Measurements from ENCODE around the gene ANP32E. TPM values are rescaled to one million over a fixed set of nuclear protein-coding genes. Genes with fewer than 3 reads are reported as not detected.

ANP32E gene
- total RNA-seq, 1 donor, result 13.8 TPM

GRCh38 chr1:150259758-150260669 lies 24.1 kb upstream of the ANP32E start:
- Histone ChIP-seq H3K9me3 (ENCODE audit: low read depth, low read length) (no peaks in the 10 kb centered on the region), H3K4me1 (ENCODE audit: insufficient read depth, low read length) (peaks cover 17% of the 10 kb centered on the region), H2AFZ (ENCODE audit: low read length) (peak overlapping the region; percentile 24), H4K20me1 (ENCODE audit: insufficient read depth, low read length) (no peaks in the 10 kb centered on the region), H3K27me3 (ENCODE audit: insufficient read depth, low read length) (peaks cover 30% of the 10 kb centered on the region), H3K4me3 (ENCODE audit: insufficient read depth, low read length) (no peak overlapping the region), H3K4me2 (ENCODE audit: insufficient read depth, low read length) (no peak overlapping the region), H3K79me2 (ENCODE audit: insufficient read depth, low read length) (no peaks in the 10 kb centered on the region), H3K27ac (ENCODE audit: low read depth, low read length) (no peak overlapping the region), H3K36me3 (ENCODE audit: insufficient read depth, low read length) (peaks cover 1% of the 10 kb centered on the region)
- no peak for TF ChIP-seq CTCF (IDR thresholded peaks at IDR 0.05; ENCODE audit: extremely low read depth, low read depth, low read length)
- DNase-seq (ENCODE audit: insufficient read length, low spot score, missing footprints), result peak; percentile 26

- Histone ChIP-seq H4K20me1 (ENCODE audit: insufficient read depth, low read length) (no peaks in the 10 kb centered on the region), H3K4me2 (ENCODE audit: insufficient read depth, low read length) (no peak overlapping the region), H3K79me2 (ENCODE audit: insufficient read depth, low read length) (no peaks in the 10 kb centered on the region), H3K9me3 (ENCODE audit: low read depth, low read length) (no peaks in the 10 kb centered on the region), H3K27ac (ENCODE audit: low read depth, low read length) (no peak overlapping the region), H3K36me3 (ENCODE audit: insufficient read depth, low read length) (no peaks in the 10 kb centered on the region), H3K27me3 (ENCODE audit: insufficient read depth, low read length) (peaks cover 30% of the 10 kb centered on the region), H3K4me3 (ENCODE audit: insufficient read depth, low read length) (no peak overlapping the region), H3K4me1 (ENCODE audit: insufficient read depth, low read length) (peaks cover 17% of the 10 kb centered on the region), H2AFZ (ENCODE audit: low read length) (no peak overlapping the region)
- peak; percentile 67 for DNase-seq (ENCODE audit: insufficient read length, low spot score, missing footprints)
- no peak for TF ChIP-seq CTCF (IDR thresholded peaks at IDR 0.05; ENCODE audit: extremely low read depth, low read depth, low read length)
These were observed 23.3 kb upstream of the ANP32E start for GRCh38 chr1:150259217-150259616.

GRCh38 chr1:150257624-150258585 lies 22.0 kb upstream of the ANP32E start, which contains the start of gene CA14:
Gene CA14, plus strand, starts transcription at chr1:150257774. Its CDS starts 355 bp downstream, at chr1:150258129.
- DNase-seq (ENCODE audit: insufficient read length, low spot score, missing footprints), result peak; percentile 69
- H2AFZ ChIP-seq (ENCODE audit: low read length), result peak within 1 kb of the TSS; percentile 77
- H3K4me1 ChIP-seq (ENCODE audit: insufficient read depth, low read length), result peaks cover 17% of the 10 kb centered on the region
- H3K27ac ChIP-seq (ENCODE audit: low read depth, low read length), result no peak within 1 kb of the TSS
- H3K27me3 ChIP-seq (ENCODE audit: insufficient read depth, low read length), result peaks cover 30% of the 10 kb centered on the region
- TF ChIP-seq CTCF (IDR thresholded peaks at IDR 0.05; ENCODE audit: extremely low read depth, low read depth, low read length), result no peak
- H3K36me3 ChIP-seq (ENCODE audit: insufficient read depth, low read length), result no peaks in the 10 kb centered on the region
- no peaks in the 10 kb centered on the region for H4K20me1 ChIP-seq (ENCODE audit: insufficient read depth, low read length)
- no peaks in the 10 kb centered on the region for H3K9me3 ChIP-seq (ENCODE audit: low read depth, low read length)
- H3K4me3 ChIP-seq (ENCODE audit: insufficient read depth, low read length), result peak within 1 kb of the TSS; percentile 40
- H3K79me2 ChIP-seq (ENCODE audit: insufficient read depth, low read length), result no peaks in the 10 kb centered on the region
- H3K4me2 ChIP-seq (ENCODE audit: insufficient read depth, low read length), result peak within 1 kb of the TSS; percentile 79

Measured in osteoblast (primary cell).